ENCODE data around the gene PTH2.

The PTH2 gene

GRCh38 chr19:49439836-49440235 is 16.6 kb upstream of the PTH2 start:
- Histone ChIP-seq H3K4me3 (ENCODE audit: low read length in 2 of 2) (no peak overlapping the region), H3K9ac (ENCODE audit: low read length in 2 of 2) (no peak overlapping the region), H3K36me3 (ENCODE audit: control insufficient read depth in 2 of 2, insufficient read depth in 2 of 2, low read length in 2 of 2) (no peaks in the 10 kb centered on the region), H3K9me3 (ENCODE audit: control insufficient read depth in 2 of 2, low read length in 2 of 2) (no peaks in the 10 kb centered on the region), H3K27ac (ENCODE audit: low read length) (no peak overlapping the region), H3K4me1 (ENCODE audit: control insufficient read depth, insufficient read depth, low read length) (peaks cover 16% of the 10 kb centered on the region), H3K27me3 (ENCODE audit: control insufficient read depth in 1 of 2, insufficient read depth in 2 of 2, low read length in 2 of 2) (peaks cover 59 to 67% of the 10 kb centered on the region in 2 donors)

- H3K4me1 ChIP-seq (ENCODE audit: control insufficient read depth, insufficient read depth, low read length), result peaks cover 16% of the 10 kb centered on the region
- H3K9me3 ChIP-seq (ENCODE audit: control insufficient read depth in 2 of 2, low read length in 2 of 2), result no peaks in the 10 kb centered on the region
- peaks cover 71 to 83% of the 10 kb centered on the region in 2 donors for H3K27me3 ChIP-seq (ENCODE audit: control insufficient read depth in 1 of 2, insufficient read depth in 2 of 2, low read length in 2 of 2)
- H3K36me3 ChIP-seq (ENCODE audit: control insufficient read depth in 2 of 2, insufficient read depth in 2 of 2, low read length in 2 of 2), result no peaks in the 10 kb centered on the region
- no peak overlapping the region for H3K27ac ChIP-seq (ENCODE audit: low read length)
- H3K4me3 ChIP-seq (ENCODE audit: low read length in 2 of 2), result no peak overlapping the region
- H3K9ac ChIP-seq (ENCODE audit: low read length in 2 of 2), result no peak overlapping the region
Observed at GRCh38 chr19:49438261-49438660, 15.0 kb upstream of the PTH2 start.

- no peak overlapping the region for H3K9ac ChIP-seq (ENCODE audit: low read length in 2 of 2)
- H3K27ac ChIP-seq (ENCODE audit: low read length), result no peak overlapping the region
- peaks cover 9% of the 10 kb centered on the region for H3K4me1 ChIP-seq (ENCODE audit: control insufficient read depth, insufficient read depth, low read length)
- no peaks in the 10 kb centered on the region for H3K9me3 ChIP-seq (ENCODE audit: control insufficient read depth in 2 of 2, low read length in 2 of 2)
- H3K4me3 ChIP-seq (ENCODE audit: low read length in 2 of 2), result no peak overlapping the region
- H3K27me3 ChIP-seq (ENCODE audit: control insufficient read depth in 1 of 2, insufficient read depth in 2 of 2, low read length in 2 of 2), result peaks cover 77 to 86% of the 10 kb centered on the region in 2 donors
- no peaks in the 10 kb centered on the region for H3K36me3 ChIP-seq (ENCODE audit: control insufficient read depth in 2 of 2, insufficient read depth in 2 of 2, low read length in 2 of 2)
Observed at GRCh38 chr19:49437231-49437630, 14.0 kb upstream of the PTH2 start.

- Histone ChIP-seq H3K9ac (ENCODE audit: low read length in 2 of 2) (no peak overlapping the region), H3K27me3 (ENCODE audit: control insufficient read depth in 1 of 2, insufficient read depth in 2 of 2, low read length in 2 of 2) (peaks cover 80 to 83% of the 10 kb centered on the region in 2 donors), H3K27ac (ENCODE audit: low read length) (no peak overlapping the region), H3K4me1 (ENCODE audit: control insufficient read depth, insufficient read depth, low read length) (peaks cover 7% of the 10 kb centered on the region), H3K9me3 (ENCODE audit: control insufficient read depth in 2 of 2, low read length in 2 of 2) (no peaks in the 10 kb centered on the region), H3K36me3 (ENCODE audit: control insufficient read depth in 2 of 2, insufficient read depth in 2 of 2, low read length in 2 of 2) (no peaks in the 10 kb centered on the region), H3K4me3 (ENCODE audit: low read length in 2 of 2) (no peak overlapping the region)
Observed at GRCh38 chr19:49436381-49437017, 13.3 kb upstream of the PTH2 start.

GRCh38 chr19:49435670-49436069 is 12.4 kb upstream of the PTH2 start:
- no peak overlapping the region for H3K4me3 ChIP-seq (ENCODE audit: low read length in 2 of 2)
- peaks cover 83 to 87% of the 10 kb centered on the region in 2 donors for H3K27me3 ChIP-seq (ENCODE audit: control insufficient read depth in 1 of 2, insufficient read depth in 2 of 2, low read length in 2 of 2)

GRCh38 chr19:49434907-49435583 is 11.8 kb upstream of the PTH2 start:
- Histone ChIP-seq H3K36me3 (ENCODE audit: control insufficient read depth in 2 of 2, insufficient read depth in 2 of 2, low read length in 2 of 2) (no peaks in the 10 kb centered on the region), H3K4me3 (ENCODE audit: low read length in 2 of 2) (no peak overlapping the region), H3K27me3 (ENCODE audit: control insufficient read depth in 1 of 2, insufficient read depth in 2 of 2, low read length in 2 of 2) (peaks cover 80 to 81% of the 10 kb centered on the region in 2 donors), H3K9ac (ENCODE audit: low read length in 2 of 2) (no peak overlapping the region), H3K9me3 (ENCODE audit: control insufficient read depth in 2 of 2, low read length in 2 of 2) (no peaks in the 10 kb centered on the region), H3K4me1 (ENCODE audit: control insufficient read depth, insufficient read depth, low read length) (no peaks in the 10 kb centered on the region), H3K27ac (ENCODE audit: low read length) (no peak overlapping the region)

More at GRCh38 chr19:49435670-49436069, 12.4 kb upstream of the PTH2 start:
- Histone ChIP-seq H3K27ac (ENCODE audit: low read length) (no peak overlapping the region), H3K4me1 (ENCODE audit: control insufficient read depth, insufficient read depth, low read length) (peaks cover 1% of the 10 kb centered on the region), H3K9ac (ENCODE audit: low read length in 2 of 2) (no peak overlapping the region), H3K36me3 (ENCODE audit: control insufficient read depth in 2 of 2, insufficient read depth in 2 of 2, low read length in 2 of 2) (no peaks in the 10 kb centered on the region), H3K9me3 (ENCODE audit: control insufficient read depth in 2 of 2, low read length in 2 of 2) (no peaks in the 10 kb centered on the region)

- no peak overlapping the region for H3K9ac ChIP-seq (ENCODE audit: low read length in 2 of 2)
- no peak overlapping the region for H3K27ac ChIP-seq (ENCODE audit: low read length)
- no peak overlapping the region for H3K4me3 ChIP-seq (ENCODE audit: low read length in 2 of 2)
- no peaks in the 10 kb centered on the region for H3K9me3 ChIP-seq (ENCODE audit: control insufficient read depth in 2 of 2, low read length in 2 of 2)
- no peaks in the 10 kb centered on the region for H3K36me3 ChIP-seq (ENCODE audit: control insufficient read depth in 2 of 2, insufficient read depth in 2 of 2, low read length in 2 of 2)
- peaks cover 1% of the 10 kb centered on the region for H3K4me1 ChIP-seq (ENCODE audit: control insufficient read depth, insufficient read depth, low read length)
- H3K27me3 ChIP-seq (ENCODE audit: control insufficient read depth in 1 of 2, insufficient read depth in 2 of 2, low read length in 2 of 2), result peaks cover 76 to 79% of the 10 kb centered on the region in 2 donors
Observed at GRCh38 chr19:49433240-49433901, 10.1 kb upstream of the PTH2 start.

- Histone ChIP-seq H3K9me3 (ENCODE audit: control insufficient read depth in 2 of 2, low read length in 2 of 2) (no peaks in the 10 kb centered on the region), H3K27me3 (ENCODE audit: control insufficient read depth in 1 of 2, insufficient read depth in 2 of 2, low read length in 2 of 2) (peaks cover 75 to 81% of the 10 kb centered on the region in 2 donors), H3K27ac (ENCODE audit: low read length) (no peak overlapping the region), H3K4me3 (ENCODE audit: low read length in 2 of 2) (no peak overlapping the region), H3K36me3 (ENCODE audit: control insufficient read depth in 2 of 2, insufficient read depth in 2 of 2, low read length in 2 of 2) (no peaks in the 10 kb centered on the region), H3K4me1 (ENCODE audit: control insufficient read depth, insufficient read depth, low read length) (peaks cover 9% of the 10 kb centered on the region), H3K9ac (ENCODE audit: low read length in 2 of 2) (no peak overlapping the region)
Observed at GRCh38 chr19:49432141-49433073, 9.2 kb upstream of the PTH2 start.

- Histone ChIP-seq H3K27me3 (ENCODE audit: control insufficient read depth in 1 of 2, insufficient read depth in 2 of 2, low read length in 2 of 2) (peaks cover 82% of the 10 kb centered on the region in 2 donors), H3K9ac (ENCODE audit: low read length in 2 of 2) (no peak overlapping the region), H3K4me1 (ENCODE audit: control insufficient read depth, insufficient read depth, low read length) (peaks cover 9% of the 10 kb centered on the region), H3K27ac (ENCODE audit: low read length) (no peak overlapping the region), H3K4me3 (ENCODE audit: low read length in 2 of 2) (no peak overlapping the region), H3K9me3 (ENCODE audit: control insufficient read depth in 2 of 2, low read length in 2 of 2) (no peaks in the 10 kb centered on the region), H3K36me3 (ENCODE audit: control insufficient read depth in 2 of 2, insufficient read depth in 2 of 2, low read length in 2 of 2) (no peaks in the 10 kb centered on the region)
Observed at GRCh38 chr19:49431330-49431749, 8.1 kb upstream of the PTH2 start.

GRCh38 chr19:49430678-49431329 is 7.6 kb upstream of the PTH2 start:
- H3K27me3 ChIP-seq (ENCODE audit: control insufficient read depth in 1 of 2, insufficient read depth in 2 of 2, low read length in 2 of 2), result peaks cover 82% of the 10 kb centered on the region in 2 donors
- H3K4me3 ChIP-seq (ENCODE audit: low read length in 2 of 2), result no peak overlapping the region
- no peaks in the 10 kb centered on the region for H3K36me3 ChIP-seq (ENCODE audit: control insufficient read depth in 2 of 2, insufficient read depth in 2 of 2, low read length in 2 of 2)
- H3K9ac ChIP-seq (ENCODE audit: low read length in 2 of 2), result no peak overlapping the region
- no peaks in the 10 kb centered on the region for H3K9me3 ChIP-seq (ENCODE audit: control insufficient read depth in 2 of 2, low read length in 2 of 2)
- H3K4me1 ChIP-seq (ENCODE audit: control insufficient read depth, insufficient read depth, low read length), result peaks cover 9% of the 10 kb centered on the region
- H3K27ac ChIP-seq (ENCODE audit: low read length), result no peak overlapping the region

Measured in stomach smooth muscle (tissue), 2 donors.